Measurements from ENCODE around the gene ANKAR.

GRCh38 chr2:189641590-189641989, 32.9 kb upstream of the ANKAR start:
- TF ChIP-seq CTCF (IDR thresholded peaks at IDR 0.05) (no peak), POLR2A (IDR thresholded peaks at IDR 0.05) (no peak)
